RWPE2 (cell line): Measurements from ENCODE around the gene STX18.

Source experiments
- ATAC-seq: fragments of 200-7000 bp; cut with Tn5 transposase; 3 replicates; pipeline ENCODE4 v1.9.1; 2021; ENCODE audit warnings: low read depth
- DNase-seq: peaks from one replicate; pipeline ENCODE4 v3.0.0-alpha.2; 2020; ENCODE audit warnings: low spot score
- H3K27ac ChIP-seq: fragments of 450-650 bp; 2 replicates; pipeline ENCODE4 v1.5.1; 2017; ENCODE audit warnings: mild to moderate bottlenecking; ENCODE audit not compliant: poor library complexity, severe bottlenecking
- H3K27me3 ChIP-seq: fragments of 250-450 bp; sonication (Bioruptor Pico); 2 replicates; pipeline ENCODE4 v1.5.1; 2021; ENCODE audit warnings: mild to moderate bottlenecking, moderate library complexity; ENCODE audit not compliant: insufficient read depth, poor library complexity, severe bottlenecking
- H3K36me3 ChIP-seq: fragments of 250-450 bp; sonication (Bioruptor Pico); 2 replicates; pipeline ENCODE4 v1.5.1; 2020; ENCODE audit warnings: low read depth, mild to moderate bottlenecking, moderate library complexity
- H3K4me1 ChIP-seq: fragments of 250-450 bp; sonication (Bioruptor Pico); 2 replicates; pipeline ENCODE4 v1.5.1; 2021; ENCODE audit warnings: mild to moderate bottlenecking, moderate library complexity; ENCODE audit not compliant: insufficient read depth, poor library complexity, severe bottlenecking
- H3K4me3 ChIP-seq: fragments of 250-450 bp; sonication (Bioruptor Pico); 2 replicates; pipeline ENCODE4 v1.5.1; 2021; ENCODE audit warnings: mild to moderate bottlenecking, moderate library complexity; ENCODE audit not compliant: severe bottlenecking
- H3K9me3 ChIP-seq: fragments of 250-450 bp; sonication (Bioruptor Pico); 2 replicates; pipeline ENCODE4 v1.5.1; 2021; ENCODE audit warnings: mild to moderate bottlenecking, moderate library complexity; ENCODE audit not compliant: severe bottlenecking
- TF ChIP-seq, protein P1 (sequence below): fragments of 450-650 bp; IDR thresholded peaks from one replicate; pipeline ENCODE4 v1.5.1; 2017; ENCODE audit warnings: mild to moderate bottlenecking, moderate library complexity; ENCODE audit not compliant: poor library complexity, severe bottlenecking

STX18 gene

DNA sequence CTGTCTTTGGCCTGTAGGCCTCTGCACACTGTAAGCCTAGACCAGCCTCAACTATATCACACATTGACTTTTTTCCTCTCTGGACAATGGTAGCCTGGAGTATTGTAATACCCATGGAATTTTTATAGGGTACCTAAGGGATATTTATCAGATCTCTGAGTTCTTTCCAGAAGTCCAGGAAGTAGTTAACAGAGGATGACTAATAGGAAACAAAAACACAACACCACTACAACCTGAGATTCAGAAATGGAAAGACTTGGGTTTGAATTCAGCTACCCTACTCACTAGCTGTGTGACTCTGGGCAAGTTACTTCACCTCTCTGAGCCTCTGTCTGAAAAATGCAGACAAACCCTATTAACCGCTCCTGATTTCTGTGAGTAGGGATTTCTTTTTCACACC lies 7.7 kb upstream of the STX18 start:
- no peak overlapping the region for H3K4me3 ChIP-seq
- DNase-seq (no peak), ATAC-seq (peak; percentile 29; the same call in 1 of the 3 replicates)
- no peak overlapping the region for H3K27ac ChIP-seq
- no peaks in the 10 kb centered on the region for H3K27me3 ChIP-seq
- H3K36me3 ChIP-seq: peaks cover 29% of the 10 kb centered on the region
- TF ChIP-seq, protein P1, sequence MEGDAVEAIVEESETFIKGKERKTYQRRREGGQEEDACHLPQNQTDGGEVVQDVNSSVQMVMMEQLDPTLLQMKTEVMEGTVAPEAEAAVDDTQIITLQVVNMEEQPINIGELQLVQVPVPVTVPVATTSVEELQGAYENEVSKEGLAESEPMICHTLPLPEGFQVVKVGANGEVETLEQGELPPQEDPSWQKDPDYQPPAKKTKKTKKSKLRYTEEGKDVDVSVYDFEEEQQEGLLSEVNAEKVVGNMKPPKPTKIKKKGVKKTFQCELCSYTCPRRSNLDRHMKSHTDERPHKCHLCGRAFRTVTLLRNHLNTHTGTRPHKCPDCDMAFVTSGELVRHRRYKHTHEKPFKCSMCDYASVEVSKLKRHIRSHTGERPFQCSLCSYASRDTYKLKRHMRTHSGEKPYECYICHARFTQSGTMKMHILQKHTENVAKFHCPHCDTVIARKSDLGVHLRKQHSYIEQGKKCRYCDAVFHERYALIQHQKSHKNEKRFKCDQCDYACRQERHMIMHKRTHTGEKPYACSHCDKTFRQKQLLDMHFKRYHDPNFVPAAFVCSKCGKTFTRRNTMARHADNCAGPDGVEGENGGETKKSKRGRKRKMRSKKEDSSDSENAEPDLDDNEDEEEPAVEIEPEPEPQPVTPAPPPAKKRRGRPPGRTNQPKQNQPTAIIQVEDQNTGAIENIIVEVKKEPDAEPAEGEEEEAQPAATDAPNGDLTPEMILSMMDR: no peak
- H3K9me3 ChIP-seq: no peaks in the 10 kb centered on the region
- no peaks in the 10 kb centered on the region for H3K4me1 ChIP-seq

DNA sequence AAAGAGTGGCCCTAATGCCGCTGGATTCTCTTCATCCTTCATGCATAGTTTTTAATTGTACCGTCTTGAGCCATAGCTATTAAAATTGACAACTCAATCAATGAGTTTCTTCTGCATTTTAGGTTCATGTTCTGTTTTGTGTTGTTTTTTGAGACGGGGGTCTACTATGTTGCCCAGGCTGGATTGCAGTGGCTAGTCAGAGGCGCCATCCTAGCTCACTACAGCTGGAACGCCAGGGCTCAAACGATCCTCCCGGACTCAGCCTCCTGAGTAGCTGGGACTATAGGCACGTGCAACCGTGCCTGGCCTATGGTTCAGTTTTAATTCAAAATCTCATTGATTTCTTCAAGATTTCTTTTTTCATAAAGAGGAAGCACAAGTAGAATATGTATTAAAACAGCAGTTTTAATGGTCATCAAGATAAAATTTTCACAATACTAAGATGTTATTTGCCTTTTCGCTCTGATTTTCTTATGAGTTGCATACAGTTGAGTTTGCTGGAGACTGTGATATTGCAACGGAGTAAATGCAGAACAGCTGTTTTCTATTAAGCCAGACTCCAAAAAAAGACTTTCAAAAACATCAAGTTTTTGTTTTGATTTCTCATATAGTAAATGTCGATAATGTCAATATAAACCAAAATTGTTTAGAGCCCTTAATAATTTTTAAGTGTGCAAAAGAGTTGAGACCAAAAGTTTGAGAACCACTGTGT lies 1.1 kb upstream of the STX18 start:
- Histone ChIP-seq H3K4me3 (peak overlapping the region; percentile 76), H3K4me1 (peaks cover 12% of the 10 kb centered on the region), H3K27me3 (no peaks in the 10 kb centered on the region), H3K9me3 (no peaks in the 10 kb centered on the region), H3K36me3 (peaks cover 13% of the 10 kb centered on the region), H3K27ac (peak overlapping the region; percentile 21)
- TF ChIP-seq, protein P1: no peak
- ATAC-seq: no peak
- DNase-seq: no peak

DNA sequence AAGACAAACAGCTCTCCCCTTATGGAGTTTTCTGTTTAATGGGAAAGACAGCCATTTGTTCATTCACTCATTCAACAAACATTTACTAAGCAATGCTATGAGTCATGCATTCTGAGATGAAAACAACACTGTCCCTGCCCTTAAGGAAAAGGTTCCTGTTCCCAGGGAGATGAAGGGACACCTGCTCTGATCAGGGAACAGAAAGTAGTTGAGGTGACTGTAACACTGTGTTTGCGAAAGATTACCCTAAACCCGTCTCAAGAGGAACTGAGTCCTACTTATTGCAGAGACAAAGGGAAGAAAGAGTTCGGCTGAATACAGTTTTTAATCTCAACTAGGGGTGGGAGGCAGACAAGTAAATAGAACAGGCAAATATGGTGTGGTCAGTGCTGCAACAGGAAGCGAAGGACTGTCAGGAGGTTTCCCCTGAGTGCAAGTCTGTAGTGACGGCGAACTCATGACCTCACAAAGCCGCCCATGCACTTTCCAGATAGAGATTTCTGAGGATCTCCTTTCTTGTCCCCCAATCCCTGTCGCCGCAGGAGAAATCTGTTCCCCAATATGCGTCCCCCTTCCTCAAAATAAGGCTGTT lies 712 bp downstream of the STX18 start:
- DNase-seq (no peak), ATAC-seq (peak; percentile 36; the same call in 1 of the 3 replicates)
- peak overlapping the region; percentile 21 for H3K27ac ChIP-seq

DNA sequence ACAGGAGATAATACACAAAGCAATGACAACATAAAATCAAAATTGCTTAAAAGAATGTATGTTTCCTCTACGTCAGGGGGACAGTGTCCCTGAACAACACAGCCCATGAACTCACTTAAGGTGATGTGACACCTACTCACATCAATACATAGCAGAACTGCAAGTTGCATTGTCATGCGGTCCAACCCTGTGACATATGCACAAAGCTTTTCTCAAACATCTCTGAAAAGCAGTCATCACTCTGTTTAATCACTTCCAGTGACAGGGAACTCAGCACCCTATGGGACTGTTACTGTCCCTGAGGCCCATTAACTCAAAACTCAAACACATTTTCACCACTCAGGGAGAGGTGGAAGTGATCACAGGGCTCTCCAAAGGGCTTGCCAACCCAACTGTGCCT lies 2.4 kb downstream of the STX18 start:
- ATAC-seq: no peak
- Histone ChIP-seq H3K9me3 (no peaks in the 10 kb centered on the region), H3K27me3 (no peaks in the 10 kb centered on the region), H3K4me3 (no peak overlapping the region), H3K4me1 (peaks cover 12% of the 10 kb centered on the region), H3K36me3 (no peaks in the 10 kb centered on the region), H3K27ac (no peak overlapping the region)
- TF ChIP-seq, protein P1: no peak
- no peak for DNase-seq

More for the DNA sequence above, 712 bp downstream of the STX18 start:
- peak overlapping the region; percentile 76 for H3K4me3 ChIP-seq
- H3K9me3 ChIP-seq: no peaks in the 10 kb centered on the region
- peaks cover 13% of the 10 kb centered on the region; the same call in 1 of the 2 replicates for H3K36me3 ChIP-seq
- H3K4me1 ChIP-seq: peaks cover 12% of the 10 kb centered on the region
- TF ChIP-seq, protein P1: no peak
- H3K27me3 ChIP-seq: no peaks in the 10 kb centered on the region

DNA sequence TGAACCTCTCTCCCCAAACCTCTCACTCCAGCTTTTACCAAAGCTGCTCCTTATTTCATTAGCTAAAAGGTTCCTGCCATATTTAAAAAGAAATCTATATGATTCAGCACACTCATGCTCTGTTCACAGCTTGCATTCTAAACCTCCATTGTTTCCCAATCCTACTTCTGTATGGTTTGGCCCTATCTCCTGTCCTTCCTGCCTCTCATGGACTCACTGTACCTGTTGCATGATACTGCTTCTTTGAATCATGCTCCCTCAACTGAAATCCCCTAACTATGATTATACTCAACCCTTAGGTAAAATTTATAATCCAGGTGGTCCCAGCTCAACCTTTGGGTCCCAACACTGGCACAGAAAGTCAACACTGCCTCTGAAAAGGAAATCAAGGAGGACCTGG lies 6.3 kb downstream of the STX18 start:
- H3K27ac ChIP-seq: no peak overlapping the region
- H3K27me3 ChIP-seq: no peaks in the 10 kb centered on the region
- H3K9me3 ChIP-seq: no peaks in the 10 kb centered on the region
- H3K36me3 ChIP-seq: no peaks in the 10 kb centered on the region
- DNase-seq (no peak), ATAC-seq (no peak)
- H3K4me1 ChIP-seq: peaks cover 3% of the 10 kb centered on the region
- H3K4me3 ChIP-seq: no peak overlapping the region
- TF ChIP-seq, protein P1: no peak
